ENCODE measurements around the gene URB1.

DNA sequence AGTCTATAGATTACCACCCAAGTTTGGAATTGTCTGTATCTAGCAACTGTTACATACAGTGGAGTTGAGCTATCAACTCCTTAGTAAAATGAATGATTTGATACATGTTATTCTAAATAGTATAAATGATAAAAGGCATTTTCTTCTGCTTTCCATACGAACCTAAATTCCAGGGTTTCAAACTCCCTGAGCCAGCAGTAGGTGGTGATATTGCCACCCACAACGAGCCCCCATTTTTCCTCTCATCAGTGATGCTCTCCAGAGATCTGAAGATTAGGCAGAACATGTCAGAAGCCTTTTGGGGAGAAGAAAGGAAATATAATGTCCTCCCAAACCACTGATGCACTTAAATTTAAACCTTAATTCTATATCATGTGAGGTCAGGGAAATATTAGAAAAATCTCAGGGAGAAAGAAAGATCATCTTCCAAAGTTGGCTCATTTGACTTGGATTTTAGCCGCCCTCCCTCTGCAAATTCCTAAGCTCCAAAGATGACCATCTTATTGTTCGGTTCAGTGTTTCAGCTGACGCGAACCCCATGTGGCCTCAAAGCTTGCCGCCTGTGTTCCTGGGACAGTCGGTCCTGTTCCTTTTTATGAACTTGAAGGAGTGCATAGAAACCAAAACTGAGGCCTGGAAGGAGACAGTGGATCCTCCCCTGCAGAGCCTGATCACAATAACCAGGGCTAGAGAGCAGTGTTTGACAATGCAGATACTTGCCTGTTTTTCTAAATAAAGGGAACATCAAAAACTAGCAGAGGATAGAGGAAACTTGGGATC lies 22.0 kb upstream of the URB1 start:
- TF ChIP-seq POLR2A (IDR thresholded peaks at IDR 0.05; ENCODE audit: low read depth, low read length) (no peak), POLR2AphosphoS5 (IDR thresholded peaks at IDR 0.05; ENCODE audit: low read depth, low read length) (no peak), SPI1 (IDR thresholded peaks at IDR 0.05; ENCODE audit: low read depth, low read length) (no peak)
